GM06990 (cell line): ENCODE measurements around the gene KRT7.
"Not testable (repeated sequence)": the region's sequence is repeated elsewhere in the genome, so short reads cannot be mapped to it uniquely, and the experiment has no call there.

Experiments used
- DNase-seq: peaks from one replicate; pipeline ENCODE4 v3.0.0-alpha.2; 2011; ENCODE audit not compliant: insufficient read length; ENCODE audit errors: extremely low read depth
- H3K27me3 ChIP-seq: replicated peaks from 2 replicates; pipeline ENCODE4 v1.6.0; 2011; ENCODE audit warnings: low read length; ENCODE audit not compliant: control insufficient read depth, insufficient read depth
- H3K36me3 ChIP-seq: 2 replicates; pipeline ENCODE4 v1.5.1; 2011; ENCODE audit warnings: low read length; ENCODE audit not compliant: control insufficient read depth, insufficient read depth
- H3K4me3 ChIP-seq: replicated peaks from 2 replicates; pipeline ENCODE4 v1.5.1; 2011; ENCODE audit warnings: low read depth, mild to moderate bottlenecking, control low read depth, low read length
- TF ChIP-seq, protein P1 (sequence below): IDR thresholded peaks from 2 replicates; pipeline ENCODE4 v1.5.1; 2011; ENCODE audit warnings: low read length, control low read depth, mild to moderate bottlenecking, inconsistent platforms; ENCODE audit not compliant: insufficient read depth, poor library complexity, severe bottlenecking

KRT7 gene

DNA sequence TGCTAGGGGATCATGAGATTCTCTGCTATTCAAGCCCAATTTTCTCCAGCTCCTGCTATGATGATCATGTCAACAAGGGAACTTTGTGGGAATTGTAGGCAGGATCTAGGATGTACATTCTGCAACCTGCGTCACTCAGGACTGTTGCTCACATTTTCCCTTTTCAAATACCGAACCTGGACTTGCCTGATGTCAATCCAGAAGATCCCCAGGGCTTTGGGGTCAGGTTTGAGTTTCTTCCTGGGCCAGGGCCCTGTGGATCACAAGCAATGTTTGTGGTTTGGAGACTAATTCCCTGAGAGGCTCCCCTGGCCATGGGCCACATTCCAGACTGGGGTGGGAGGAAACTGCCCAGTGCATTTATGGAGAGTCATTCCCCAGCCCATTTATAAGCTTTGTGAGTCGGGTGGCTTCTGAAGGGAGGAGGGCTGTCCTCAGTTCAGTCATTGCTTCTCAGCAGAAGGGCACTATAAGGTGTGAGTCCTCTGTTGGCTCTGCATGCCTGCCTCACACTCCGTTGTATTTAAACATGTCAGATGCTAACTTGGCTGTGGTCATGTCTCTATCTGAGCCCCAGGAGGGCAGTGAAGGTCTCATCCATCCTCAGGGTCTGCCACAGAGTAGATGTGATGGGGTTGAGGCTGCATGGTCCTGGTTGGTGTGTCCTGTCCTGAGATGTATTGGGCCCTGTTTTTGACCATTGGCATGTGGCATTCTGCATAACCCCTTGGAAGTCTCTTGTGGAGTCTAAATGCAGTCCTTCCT lies 47.9 kb downstream of the KRT7 start:
- Histone ChIP-seq H3K27me3 (no peaks in the 10 kb centered on the region; the same call in 1 of the 2 replicates), H3K4me3 (no peak overlapping the region), H3K36me3 (no peaks in the 10 kb centered on the region)
- TF ChIP-seq, protein P1, sequence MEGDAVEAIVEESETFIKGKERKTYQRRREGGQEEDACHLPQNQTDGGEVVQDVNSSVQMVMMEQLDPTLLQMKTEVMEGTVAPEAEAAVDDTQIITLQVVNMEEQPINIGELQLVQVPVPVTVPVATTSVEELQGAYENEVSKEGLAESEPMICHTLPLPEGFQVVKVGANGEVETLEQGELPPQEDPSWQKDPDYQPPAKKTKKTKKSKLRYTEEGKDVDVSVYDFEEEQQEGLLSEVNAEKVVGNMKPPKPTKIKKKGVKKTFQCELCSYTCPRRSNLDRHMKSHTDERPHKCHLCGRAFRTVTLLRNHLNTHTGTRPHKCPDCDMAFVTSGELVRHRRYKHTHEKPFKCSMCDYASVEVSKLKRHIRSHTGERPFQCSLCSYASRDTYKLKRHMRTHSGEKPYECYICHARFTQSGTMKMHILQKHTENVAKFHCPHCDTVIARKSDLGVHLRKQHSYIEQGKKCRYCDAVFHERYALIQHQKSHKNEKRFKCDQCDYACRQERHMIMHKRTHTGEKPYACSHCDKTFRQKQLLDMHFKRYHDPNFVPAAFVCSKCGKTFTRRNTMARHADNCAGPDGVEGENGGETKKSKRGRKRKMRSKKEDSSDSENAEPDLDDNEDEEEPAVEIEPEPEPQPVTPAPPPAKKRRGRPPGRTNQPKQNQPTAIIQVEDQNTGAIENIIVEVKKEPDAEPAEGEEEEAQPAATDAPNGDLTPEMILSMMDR, result no peak
- no peak for DNase-seq

DNA sequence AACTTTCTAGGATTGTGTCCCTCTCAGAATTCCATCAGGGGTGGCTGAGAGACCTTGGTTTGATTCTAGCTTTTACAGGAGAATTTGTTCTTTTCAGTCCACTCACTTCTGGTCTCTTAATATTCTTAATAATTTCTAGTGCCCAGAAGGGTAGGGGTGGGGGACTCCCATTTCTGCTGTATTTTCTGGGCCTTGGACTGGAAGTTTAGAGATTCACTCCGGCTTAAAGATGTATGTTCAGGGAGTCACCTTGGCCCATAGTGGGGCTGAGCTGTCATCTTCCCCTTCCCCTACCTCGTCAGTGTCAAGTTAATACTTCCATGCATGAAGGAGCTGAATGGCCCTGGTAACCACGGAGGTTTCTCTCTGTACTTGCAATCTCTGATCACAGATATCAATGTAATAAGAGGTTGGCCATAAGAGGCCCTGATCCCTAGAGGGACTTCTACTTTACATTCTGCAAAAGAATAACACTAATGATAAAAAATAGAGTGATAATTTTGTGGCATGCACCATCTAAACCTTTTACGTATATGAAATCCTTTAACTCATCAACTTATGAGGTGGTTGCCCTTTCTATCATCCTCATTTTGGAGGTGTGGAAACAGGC lies 51.6 kb downstream of the KRT7 start:
- no peaks in the 10 kb centered on the region; the same call in 1 of the 2 replicates for H3K27me3 ChIP-seq
- no peaks in the 10 kb centered on the region for H3K36me3 ChIP-seq
- no peak overlapping the region for H3K4me3 ChIP-seq
- TF ChIP-seq, protein P1, result no peak
- no peak for DNase-seq

DNA sequence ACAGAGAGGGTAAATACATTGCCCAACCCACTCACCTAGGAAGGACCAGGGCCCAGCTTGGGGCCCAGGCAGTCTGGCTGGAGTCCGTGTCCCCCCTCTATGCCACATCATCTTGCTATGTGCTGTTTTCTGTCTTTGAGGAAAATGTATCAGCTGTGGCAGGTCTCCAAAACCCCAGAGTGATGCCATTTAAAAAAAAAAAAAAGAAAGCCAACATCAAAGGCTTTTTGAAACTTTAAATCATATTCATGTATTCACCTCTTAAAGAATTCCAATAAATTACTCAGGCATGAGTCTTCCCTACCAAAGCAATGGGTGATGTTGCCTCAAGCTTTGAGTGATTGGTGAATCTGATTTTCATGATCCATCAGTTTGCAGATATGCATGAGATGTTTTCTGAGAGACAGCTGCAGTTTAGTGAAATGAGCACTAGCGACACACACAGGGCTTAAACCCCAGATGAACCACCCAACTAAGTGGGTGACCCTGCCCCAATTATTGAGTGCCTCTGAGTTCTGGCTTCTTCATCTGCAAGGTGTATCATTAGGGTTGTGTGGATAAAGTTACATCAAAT lies 52.2 kb downstream of the KRT7 start:
- no peaks in the 10 kb centered on the region; the same call in 1 of the 2 replicates for H3K27me3 ChIP-seq
- H3K4me3 ChIP-seq, result no peak overlapping the region

DNA sequence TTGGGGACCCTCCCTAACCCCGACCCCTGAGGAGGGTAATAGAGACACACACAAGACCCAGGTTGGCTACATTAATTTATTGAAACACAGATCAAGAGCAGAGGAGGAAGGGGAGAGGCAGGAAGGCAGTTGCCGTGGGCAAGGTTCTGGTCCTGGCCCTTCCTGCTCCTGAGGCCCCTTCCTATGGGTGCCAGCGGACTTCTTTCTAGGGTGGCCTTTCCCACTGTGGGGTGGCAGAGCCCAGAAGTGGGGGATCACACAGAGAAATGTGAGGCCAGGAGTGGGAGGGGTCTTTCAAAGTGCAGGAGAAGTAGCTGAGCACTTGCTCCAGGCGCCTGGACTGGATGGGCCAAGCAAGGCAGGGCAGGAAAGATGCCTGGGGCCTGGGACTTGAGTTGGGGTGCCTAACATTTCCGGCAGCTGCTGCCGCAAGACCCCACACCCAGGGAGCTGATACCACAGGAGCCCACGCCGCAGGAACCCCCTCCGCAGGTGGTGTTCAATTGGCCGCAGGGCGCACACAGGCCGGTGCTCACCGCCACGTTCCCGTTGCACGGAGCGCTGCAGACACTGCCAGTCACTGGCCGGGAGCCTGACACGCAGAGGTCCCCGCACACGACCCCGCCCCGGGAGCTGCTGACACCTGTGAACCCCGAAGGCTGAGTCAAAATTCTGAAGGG lies 52.9 kb downstream of the KRT7 start:
- no peak for DNase-seq
- H3K27me3 ChIP-seq, result no peaks in the 10 kb centered on the region; the same call in 1 of the 2 replicates
- TF ChIP-seq, protein P1, result no peak
- H3K4me3 ChIP-seq, result no peak overlapping the region
- no peaks in the 10 kb centered on the region for H3K36me3 ChIP-seq

More for the DNA sequence above, 52.2 kb downstream of the KRT7 start:
- no peaks in the 10 kb centered on the region for H3K36me3 ChIP-seq
- TF ChIP-seq, protein P1, result no peak
- DNase-seq, result no peak

DNA sequence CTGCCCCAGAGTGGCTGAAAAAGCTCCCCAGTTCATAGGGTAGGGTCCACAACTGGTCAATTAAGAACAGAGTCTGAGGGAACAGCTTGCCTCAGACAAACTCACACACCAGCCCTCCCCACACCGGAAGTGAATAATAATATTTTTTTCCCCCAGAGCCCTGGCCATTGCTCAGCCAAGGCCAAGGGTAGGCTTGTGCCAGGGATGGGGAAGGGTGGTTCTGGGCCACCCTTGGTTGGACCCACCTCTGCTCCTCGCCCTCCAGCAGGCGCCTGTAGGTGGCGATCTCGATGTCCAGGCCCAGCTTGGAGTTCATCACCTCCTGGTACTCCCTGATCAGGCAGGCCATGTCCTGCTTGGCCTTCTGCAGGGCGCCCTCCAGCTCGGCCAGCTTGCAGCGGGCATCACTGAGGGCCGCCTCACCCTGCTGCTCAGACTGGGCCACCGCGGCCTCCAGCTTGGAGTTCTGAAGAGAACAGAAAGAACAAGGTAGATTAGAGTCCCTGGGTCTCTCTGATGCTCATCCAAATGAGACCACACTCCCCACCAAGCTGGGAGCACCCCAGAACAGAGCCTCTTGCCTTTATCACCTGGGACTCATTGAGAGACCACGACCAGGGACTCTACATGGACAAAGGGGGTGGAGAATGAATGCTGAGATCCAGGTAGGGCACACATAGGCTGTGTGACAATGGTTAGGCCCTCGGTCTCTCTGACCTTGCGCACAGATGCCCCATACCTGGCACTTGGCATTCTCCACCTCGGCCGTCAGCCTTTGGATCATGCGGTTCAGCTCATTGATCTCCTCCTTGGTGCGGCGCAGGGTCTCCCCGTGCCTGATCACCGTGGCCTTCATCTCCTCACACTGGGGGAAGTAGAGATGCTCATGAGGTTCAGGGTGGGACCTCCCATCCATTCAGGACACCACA lies 54.1 kb downstream of the KRT7 start:
- not testable (repeated sequence) for H3K4me3 ChIP-seq, H3K27me3 ChIP-seq
- TF ChIP-seq, protein P1, result peak; percentile 33

DNA sequence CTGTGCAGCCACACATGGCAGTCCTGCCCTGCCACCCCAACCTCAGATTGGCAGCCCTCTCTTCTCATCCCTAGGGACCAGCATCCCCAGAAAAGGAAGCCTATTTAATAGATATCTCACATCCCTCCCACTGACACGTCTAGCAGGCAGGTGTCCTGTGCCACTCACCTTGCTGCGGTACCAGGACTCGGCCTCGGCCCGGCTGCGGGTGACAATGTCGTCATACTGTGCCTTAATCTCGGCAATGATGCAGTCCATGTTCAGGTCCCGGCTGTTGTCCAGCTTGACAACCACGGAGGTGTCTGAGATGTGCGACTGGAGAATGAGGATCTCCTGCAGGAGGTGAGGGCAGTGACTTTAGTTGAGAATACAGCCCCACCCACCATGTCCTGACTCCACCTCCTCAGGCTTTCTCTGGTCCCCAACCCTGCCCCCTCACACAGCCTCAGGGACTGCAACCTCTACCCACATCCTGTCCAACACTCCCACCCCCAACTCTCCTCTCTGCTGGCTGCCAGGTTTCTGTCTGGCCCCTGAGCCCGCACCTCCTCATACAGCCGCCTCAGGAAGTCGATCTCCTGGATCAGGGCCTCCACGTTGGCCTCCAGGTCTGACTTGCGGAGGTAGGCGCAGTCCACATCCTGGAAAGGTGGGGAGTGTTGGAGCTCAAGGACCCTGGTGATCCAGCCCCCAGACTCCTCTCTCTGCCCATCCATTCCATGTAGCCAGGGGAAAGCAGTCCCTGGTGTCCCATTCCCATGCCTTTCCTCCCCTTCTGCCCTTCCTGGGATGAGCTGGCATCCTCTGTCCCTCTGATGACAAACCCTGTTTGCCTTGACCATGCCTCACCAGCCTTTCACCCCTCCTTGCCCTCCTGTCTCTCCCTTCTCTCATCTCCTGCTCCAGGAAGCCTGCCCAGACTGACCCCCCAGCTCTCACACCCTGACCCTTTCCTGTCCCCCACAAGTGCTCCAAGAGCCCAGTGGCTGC lies 55.1 kb downstream of the KRT7 start:
- H3K36me3 ChIP-seq, H3K4me3 ChIP-seq, H3K27me3 ChIP-seq: not testable (repeated sequence)
- peak; percentile 38 for DNase-seq

More for the DNA sequence above, 54.1 kb downstream of the KRT7 start:
- not testable (repeated sequence) for DNase-seq, H3K36me3 ChIP-seq
